ENCODE results near the gene UHRF1. TPM values are rescaled to one million over a fixed set of nuclear protein-coding genes. Genes with fewer than 3 reads are reported as not detected.
"Not testable (repeated sequence)": the region's sequence is repeated elsewhere in the genome, so short reads cannot be mapped to it uniquely, and the experiment has no call there.

Gene UHRF1
- total RNA-seq, 6 experiments from 2014 or later: 0.17 to 3.8 (median 0.82) TPM

- intact Hi-C loops (cut with DNase I): no loop called here
- 82% methylated on average over 11 of the region's 14 CpGs for WGBS (ENCODE audit: insufficient coverage, low coverage, low lambda C conversion rate, missing lambda C conversion rate)
- Histone ChIP-seq H3K9me3 (no peaks in the 10 kb centered on the region), H3K4me3 (no peak overlapping the region), H3K27me3 (no peaks in the 10 kb centered on the region), H3K36me3 (no peaks in the 10 kb centered on the region), H3K27ac (no peak overlapping the region), H3K4me1 (no peaks in the 10 kb centered on the region)
- no peak for TF ChIP-seq POLR2A (IDR thresholded peaks at IDR 0.05)
- no peak for TF ChIP-seq CTCF (IDR thresholded peaks at IDR 0.05)
- DNase-seq (no peak), ATAC-seq (no peak)
Observed at GRCh38 chr19:4889034-4889815, 20.1 kb upstream of the UHRF1 start.

- intact Hi-C loops (cut with DNase I): no loop called here
- no peaks in the 10 kb centered on the region for H3K4me1 ChIP-seq
- DNase-seq: no peak
- no peak overlapping the region for H3K27ac ChIP-seq
- no peaks in the 10 kb centered on the region for H3K36me3 ChIP-seq
- TF ChIP-seq POLR2A (IDR thresholded peaks at IDR 0.05): no peak
- no peak for TF ChIP-seq CTCF (IDR thresholded peaks at IDR 0.05)
- no peak overlapping the region for H3K4me3 ChIP-seq
- ATAC-seq: peak in 1 of 4 donors; percentile 28
- 61% methylated on average over 4 of the region's 22 CpGs for WGBS (ENCODE audit: insufficient coverage, low coverage, low lambda C conversion rate, missing lambda C conversion rate)
- H3K27me3 ChIP-seq: no peaks in the 10 kb centered on the region
- H3K9me3 ChIP-seq: no peaks in the 10 kb centered on the region
Observed at GRCh38 chr19:4891066-4891465, 18.2 kb upstream of the UHRF1 start.

GRCh38 chr19:4892962-4893361 lies 16.3 kb upstream of the UHRF1 start:
- H3K4me1 ChIP-seq; H3K9me3 ChIP-seq; intact Hi-C loops (cut with DNase I); H3K27ac ChIP-seq; H3K4me3 ChIP-seq; H3K27me3 ChIP-seq; ATAC-seq; DNase-seq; H3K36me3 ChIP-seq: not testable (repeated sequence)
- 96% methylated on average over 9 of the region's 11 CpGs for WGBS (ENCODE audit: insufficient coverage, low coverage, low lambda C conversion rate, missing lambda C conversion rate)

- peak in 1 of 3 donors; percentile 52 for DNase-seq
- Histone ChIP-seq H3K4me3 (no peak overlapping the region), H3K9me3 (no peaks in the 10 kb centered on the region), H3K27ac (no peak overlapping the region), H3K27me3 (no peaks in the 10 kb centered on the region), H3K4me1 (no peaks in the 10 kb centered on the region), H3K36me3 (no peaks in the 10 kb centered on the region)
- no peak for TF ChIP-seq CTCF (IDR thresholded peaks at IDR 0.05)
- WGBS (ENCODE audit: insufficient coverage, low coverage, low lambda C conversion rate, missing lambda C conversion rate): 47% methylated on average over 3 of the region's 3 CpGs
- intact Hi-C loops (cut with DNase I): no loop called here
- ATAC-seq: peak in 1 of 4 donors; percentile 70
Observed at GRCh38 chr19:4896372-4896771, 12.9 kb upstream of the UHRF1 start.

- Histone ChIP-seq H3K27me3 (no peaks in the 10 kb centered on the region), H3K9me3 (no peaks in the 10 kb centered on the region), H3K4me3 (no peak overlapping the region), H3K36me3 (no peaks in the 10 kb centered on the region), H3K4me1 (no peaks in the 10 kb centered on the region), H3K27ac (no peak overlapping the region)
- TF ChIP-seq POLR2A (IDR thresholded peaks at IDR 0.05): no peak
- DNase-seq (no peak), ATAC-seq (no peak)
- intact Hi-C loops (cut with DNase I): no loop called here
- WGBS (ENCODE audit: insufficient coverage, low coverage, low lambda C conversion rate, missing lambda C conversion rate): 100% methylated on average over 5 of the region's 7 CpGs
Observed at GRCh38 chr19:4897146-4897545, 12.2 kb upstream of the UHRF1 start.

- H3K9me3 ChIP-seq; H3K4me1 ChIP-seq; DNase-seq; H3K27ac ChIP-seq; ATAC-seq; H3K27me3 ChIP-seq; H3K36me3 ChIP-seq; H3K4me3 ChIP-seq; intact Hi-C loops (cut with DNase I): not testable (repeated sequence)
- 53% methylated on average over 13 of the region's 13 CpGs for WGBS (ENCODE audit: insufficient coverage, low coverage, low lambda C conversion rate, missing lambda C conversion rate)
Observed at GRCh38 chr19:4900879-4901278, 8.4 kb upstream of the UHRF1 start.
